Activated naive CD4-positive, alpha-beta T cell treated with anti-CD3 and anti-CD28 coated beads, Interleukin-2, amount 50 U/mL, for 24 hours (primary cell): Measurements from ENCODE around the gene EPHA2.

ENCODE experiments used
- H3K27ac Mint-ChIP-seq: one replicate; pipeline ENCODE4 v1.8.0; 2021; ENCODE audit warnings: mild to moderate bottlenecking, mixed read lengths
- H3K27me3 Mint-ChIP-seq: one replicate; pipeline ENCODE4 v1.8.0; 2021; ENCODE audit warnings: mixed read lengths
- H3K36me3 Mint-ChIP-seq: one replicate; pipeline ENCODE4 v1.8.0; 2021; ENCODE audit warnings: mixed read lengths
- H3K4me1 Mint-ChIP-seq: one replicate; pipeline ENCODE4 v1.8.0; 2021; ENCODE audit warnings: mixed read lengths
- H3K4me3 Mint-ChIP-seq: one replicate; pipeline ENCODE4 v1.8.0; 2021; ENCODE audit warnings: mild to moderate bottlenecking, mixed read lengths
- H3K9me3 Mint-ChIP-seq: one replicate; pipeline ENCODE4 v1.8.0; 2021; ENCODE audit warnings: mixed read lengths

Gene EPHA2

GRCh38 chr1:16127676-16128337, 28.1 kb downstream of the EPHA2 start:
- no peak overlapping the region for H3K4me3 Mint-ChIP-seq
- no peaks in the 10 kb centered on the region for H3K27me3 Mint-ChIP-seq
- no peak overlapping the region for H3K27ac Mint-ChIP-seq
- no peaks in the 10 kb centered on the region for H3K36me3 Mint-ChIP-seq
- no peaks in the 10 kb centered on the region for H3K9me3 Mint-ChIP-seq
- H3K4me1 Mint-ChIP-seq: peaks cover 4% of the 10 kb centered on the region

GRCh38 chr1:16126743-16127515, 28.9 kb downstream of the EPHA2 start:
- no peaks in the 10 kb centered on the region for H3K9me3 Mint-ChIP-seq
- no peak overlapping the region for H3K27ac Mint-ChIP-seq
- H3K4me1 Mint-ChIP-seq: peaks cover 7% of the 10 kb centered on the region
- no peaks in the 10 kb centered on the region for H3K36me3 Mint-ChIP-seq
- no peaks in the 10 kb centered on the region for H3K27me3 Mint-ChIP-seq
- H3K4me3 Mint-ChIP-seq: no peak overlapping the region

- Mint-ChIP-seq H3K27ac (no peak overlapping the region), H3K36me3 (no peaks in the 10 kb centered on the region), H3K9me3 (no peaks in the 10 kb centered on the region), H3K4me3 (no peak overlapping the region), H3K27me3 (no peaks in the 10 kb centered on the region), H3K4me1 (peaks cover 7% of the 10 kb centered on the region)
These were observed 29.7 kb downstream of the EPHA2 start for GRCh38 chr1:16126160-16126559.

GRCh38 chr1:16125483-16125882, 30.4 kb downstream of the EPHA2 start:
- peak overlapping the region; percentile 5 for H3K27ac Mint-ChIP-seq

GRCh38 chr1:16125088-16125470, 30.8 kb downstream of the EPHA2 start:
- H3K4me1 Mint-ChIP-seq: peaks cover 7% of the 10 kb centered on the region
- H3K9me3 Mint-ChIP-seq: no peaks in the 10 kb centered on the region
- H3K4me3 Mint-ChIP-seq: no peak overlapping the region
- H3K27ac Mint-ChIP-seq: no peak overlapping the region
- no peaks in the 10 kb centered on the region for H3K27me3 Mint-ChIP-seq
- no peaks in the 10 kb centered on the region for H3K36me3 Mint-ChIP-seq

More at GRCh38 chr1:16125483-16125882, 30.4 kb downstream of the EPHA2 start:
- Mint-ChIP-seq H3K4me3 (no peak overlapping the region), H3K4me1 (peaks cover 7% of the 10 kb centered on the region), H3K9me3 (no peaks in the 10 kb centered on the region), H3K36me3 (no peaks in the 10 kb centered on the region), H3K27me3 (no peaks in the 10 kb centered on the region)

GRCh38 chr1:16124377-16125087, 31.3 kb downstream of the EPHA2 start:
- Mint-ChIP-seq H3K4me1 (peaks cover 7% of the 10 kb centered on the region), H3K36me3 (no peaks in the 10 kb centered on the region), H3K9me3 (no peaks in the 10 kb centered on the region), H3K27me3 (no peaks in the 10 kb centered on the region), H3K4me3 (no peak overlapping the region), H3K27ac (no peak overlapping the region)

- Mint-ChIP-seq H3K4me1 (peaks cover 7% of the 10 kb centered on the region), H3K36me3 (no peaks in the 10 kb centered on the region), H3K9me3 (no peaks in the 10 kb centered on the region), H3K4me3 (no peak overlapping the region), H3K27ac (no peak overlapping the region), H3K27me3 (no peaks in the 10 kb centered on the region)
These were observed 33.0 kb downstream of the EPHA2 start for GRCh38 chr1:16122916-16123315.

- no peaks in the 10 kb centered on the region for H3K9me3 Mint-ChIP-seq
- peaks cover 7% of the 10 kb centered on the region for H3K4me1 Mint-ChIP-seq
- no peaks in the 10 kb centered on the region for H3K36me3 Mint-ChIP-seq
- H3K4me3 Mint-ChIP-seq: no peak overlapping the region
- no peak overlapping the region for H3K27ac Mint-ChIP-seq
- H3K27me3 Mint-ChIP-seq: no peaks in the 10 kb centered on the region
These were observed 33.5 kb downstream of the EPHA2 start for GRCh38 chr1:16122350-16122881.

- Mint-ChIP-seq H3K9me3 (no peaks in the 10 kb centered on the region), H3K27me3 (no peaks in the 10 kb centered on the region), H3K4me3 (no peak overlapping the region)
These were observed 34.9 kb downstream of the EPHA2 start for GRCh38 chr1:16120940-16121410.

GRCh38 chr1:16120407-16120806, 35.5 kb downstream of the EPHA2 start:
- Mint-ChIP-seq H3K9me3 (no peaks in the 10 kb centered on the region), H3K36me3 (no peaks in the 10 kb centered on the region), H3K4me1 (peaks cover 7% of the 10 kb centered on the region), H3K27ac (no peak overlapping the region), H3K27me3 (no peaks in the 10 kb centered on the region), H3K4me3 (no peak overlapping the region)

More at GRCh38 chr1:16120940-16121410, 34.9 kb downstream of the EPHA2 start:
- Mint-ChIP-seq H3K36me3 (no peaks in the 10 kb centered on the region), H3K4me1 (peaks cover 7% of the 10 kb centered on the region), H3K27ac (no peak overlapping the region)

- Mint-ChIP-seq H3K9me3 (no peaks in the 10 kb centered on the region), H3K27me3 (no peaks in the 10 kb centered on the region), H3K4me3 (no peak overlapping the region), H3K4me1 (peaks cover 7% of the 10 kb centered on the region), H3K36me3 (no peaks in the 10 kb centered on the region), H3K27ac (no peak overlapping the region)
These were observed 35.9 kb downstream of the EPHA2 start for GRCh38 chr1:16119926-16120325.

GRCh38 chr1:16119504-16119903, 36.4 kb downstream of the EPHA2 start:
- Mint-ChIP-seq H3K4me3 (no peak overlapping the region), H3K27me3 (no peaks in the 10 kb centered on the region), H3K27ac (no peak overlapping the region), H3K9me3 (no peaks in the 10 kb centered on the region), H3K36me3 (no peaks in the 10 kb centered on the region), H3K4me1 (peaks cover 7% of the 10 kb centered on the region)

GRCh38 chr1:16118706-16119105, 37.2 kb downstream of the EPHA2 start:
- Mint-ChIP-seq H3K27ac (no peak overlapping the region), H3K4me3 (no peak overlapping the region), H3K36me3 (no peaks in the 10 kb centered on the region), H3K9me3 (no peaks in the 10 kb centered on the region), H3K4me1 (peaks cover 7% of the 10 kb centered on the region), H3K27me3 (no peaks in the 10 kb centered on the region)

GRCh38 chr1:16117936-16118335, 37.9 kb downstream of the EPHA2 start:
- peaks cover 4% of the 10 kb centered on the region for H3K4me1 Mint-ChIP-seq
- no peak overlapping the region for H3K4me3 Mint-ChIP-seq
- H3K27ac Mint-ChIP-seq: no peak overlapping the region
- no peaks in the 10 kb centered on the region for H3K9me3 Mint-ChIP-seq
- H3K27me3 Mint-ChIP-seq: no peaks in the 10 kb centered on the region
- no peaks in the 10 kb centered on the region for H3K36me3 Mint-ChIP-seq

- H3K9me3 Mint-ChIP-seq: no peaks in the 10 kb centered on the region
- H3K4me3 Mint-ChIP-seq: no peak overlapping the region
- H3K27me3 Mint-ChIP-seq: no peaks in the 10 kb centered on the region
- no peak overlapping the region for H3K27ac Mint-ChIP-seq
- no peaks in the 10 kb centered on the region for H3K4me1 Mint-ChIP-seq
- H3K36me3 Mint-ChIP-seq: no peaks in the 10 kb centered on the region
These were observed 38.5 kb downstream of the EPHA2 start for GRCh38 chr1:16117369-16117768.

GRCh38 chr1:16116625-16117024, 39.2 kb downstream of the EPHA2 start:
- H3K9me3 Mint-ChIP-seq: no peaks in the 10 kb centered on the region
- H3K27me3 Mint-ChIP-seq: no peaks in the 10 kb centered on the region
- H3K4me1 Mint-ChIP-seq: no peaks in the 10 kb centered on the region
- H3K4me3 Mint-ChIP-seq: no peak overlapping the region
- H3K36me3 Mint-ChIP-seq: no peaks in the 10 kb centered on the region
- peak overlapping the region; percentile 1 for H3K27ac Mint-ChIP-seq
